Mucosa of descending colon (tissue), 3 donors: ENCODE measurements around the gene IKZF5. TPM values are rescaled to one million over a fixed set of nuclear protein-coding genes. Genes with fewer than 3 reads are reported as not detected.

ENCODE experiments used
- ATAC-seq: fragments of 200-7000 bp; cut with Tn5 transposase; one replicate; pipeline ENCODE4 v1.9.1; 2020; ENCODE audit warnings: mild to moderate bottlenecking, moderate library complexity
- DNase-seq, 3 donors: peaks; one replicate each; pipeline ENCODE4 v3.0.0-alpha.2; 2020
- H3K36me3 ChIP-seq: fragments of 200-600 bp; one replicate; pipeline ENCODE4 v1.8.0; 2021; ENCODE audit warnings: low read depth, mild to moderate bottlenecking
- H3K4me1 ChIP-seq: fragments of 200-600 bp; one replicate; pipeline ENCODE4 v1.8.0; 2021; ENCODE audit warnings: low read depth, mild to moderate bottlenecking
- H3K4me3 ChIP-seq: fragments of 200-600 bp; one replicate; pipeline ENCODE4 v1.8.0; 2021; ENCODE audit warnings: mild to moderate bottlenecking
- H3K9me3 ChIP-seq: fragments of 200-600 bp; one replicate; pipeline ENCODE4 v1.8.0; 2021; ENCODE audit warnings: mild to moderate bottlenecking
- intact Hi-C, 2 donors: fragments of 100-400 bp; cut with DNase I in 1 of 2; cut with micrococcal nuclease in 1 of 2; formaldehyde crosslinking; loops; one replicate each; pipeline versions ENCODE4 v1.11.0 to v1.11.1; 2022; cut with DNase I, micrococcal nuclease
- total RNA-seq, 3 donors: library from RNA; stranded (reverse); fragmentation: NEBNext Ultra II Directional in 2 of 3; extraction: Animal tissue kit (Norgen Biotek cat#: 25700) in 2 of 3; gene quantifications; one replicate each; pipeline versions ENCODE4 v1.2.1 to v1.2.4, GENCODE V29; 2021 to 2023
- TF ChIP-seq, protein P1 (sequence below): fragments of 200-600 bp; IDR thresholded peaks from one replicate; pipeline ENCODE4 v1.8.0; 2022; ENCODE audit warnings: antibody characterized with exemption, mild to moderate bottlenecking
- donor health status: DM: no; HTN: no; CAD: no; lungs with moderate emphysema.
- donor health status: DM: no; HTN: no; CAD: no.
- donor health status: DM: no; HTN: yes; CAD: no.

Gene IKZF5
- total RNA-seq, 3 donors from 2014 or later = 10.8 to 15.3 (median 13.4) TPM

DNA sequence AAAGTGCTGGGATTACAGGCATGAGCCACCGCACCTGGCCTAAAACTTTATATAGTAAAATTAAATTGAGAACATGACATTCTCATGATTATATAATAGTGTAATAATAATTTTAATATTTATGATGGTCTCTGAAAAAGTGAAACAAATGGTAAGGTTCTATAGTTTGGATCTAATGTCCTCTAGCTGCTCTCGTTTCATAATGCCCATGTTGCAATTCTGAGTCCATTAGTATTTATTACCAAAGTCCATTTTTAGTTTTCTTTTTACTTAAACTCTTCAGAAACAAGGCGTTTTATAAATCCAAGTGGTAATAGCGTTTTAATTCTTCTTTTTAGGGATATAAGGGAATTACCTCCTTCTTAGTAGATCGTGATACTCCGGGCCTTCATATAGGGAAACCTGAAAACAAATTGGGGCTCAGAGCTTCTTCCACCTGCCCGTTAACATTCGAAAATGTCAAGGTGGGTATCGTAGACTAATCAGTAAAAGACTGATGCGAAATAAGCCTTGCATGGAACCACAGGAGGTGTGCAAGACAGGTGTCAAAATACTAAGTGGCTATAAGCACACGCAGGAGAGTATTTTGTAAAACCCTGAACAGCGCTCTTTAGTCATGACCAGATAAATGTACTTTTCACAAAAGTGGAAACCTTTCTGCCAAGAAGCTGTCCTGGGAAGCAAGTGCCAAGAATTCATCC, 34.3 kb upstream of the IKZF5 start:
- ATAC-seq = no peak
- Histone ChIP-seq H3K36me3 (no peaks in the 10 kb centered on the region), H3K4me1 (no peaks in the 10 kb centered on the region), H3K4me3 (no peak overlapping the region), H3K9me3 (no peaks in the 10 kb centered on the region)
- intact Hi-C loops = loop anchor here in 1 of 2 donors (10.0 kb wide), 1 partner anchor 522 kb away; no protein-coding TSS in a partner anchor
- no peak for DNase-seq
- TF ChIP-seq, protein P1, sequence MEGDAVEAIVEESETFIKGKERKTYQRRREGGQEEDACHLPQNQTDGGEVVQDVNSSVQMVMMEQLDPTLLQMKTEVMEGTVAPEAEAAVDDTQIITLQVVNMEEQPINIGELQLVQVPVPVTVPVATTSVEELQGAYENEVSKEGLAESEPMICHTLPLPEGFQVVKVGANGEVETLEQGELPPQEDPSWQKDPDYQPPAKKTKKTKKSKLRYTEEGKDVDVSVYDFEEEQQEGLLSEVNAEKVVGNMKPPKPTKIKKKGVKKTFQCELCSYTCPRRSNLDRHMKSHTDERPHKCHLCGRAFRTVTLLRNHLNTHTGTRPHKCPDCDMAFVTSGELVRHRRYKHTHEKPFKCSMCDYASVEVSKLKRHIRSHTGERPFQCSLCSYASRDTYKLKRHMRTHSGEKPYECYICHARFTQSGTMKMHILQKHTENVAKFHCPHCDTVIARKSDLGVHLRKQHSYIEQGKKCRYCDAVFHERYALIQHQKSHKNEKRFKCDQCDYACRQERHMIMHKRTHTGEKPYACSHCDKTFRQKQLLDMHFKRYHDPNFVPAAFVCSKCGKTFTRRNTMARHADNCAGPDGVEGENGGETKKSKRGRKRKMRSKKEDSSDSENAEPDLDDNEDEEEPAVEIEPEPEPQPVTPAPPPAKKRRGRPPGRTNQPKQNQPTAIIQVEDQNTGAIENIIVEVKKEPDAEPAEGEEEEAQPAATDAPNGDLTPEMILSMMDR = no peak

DNA sequence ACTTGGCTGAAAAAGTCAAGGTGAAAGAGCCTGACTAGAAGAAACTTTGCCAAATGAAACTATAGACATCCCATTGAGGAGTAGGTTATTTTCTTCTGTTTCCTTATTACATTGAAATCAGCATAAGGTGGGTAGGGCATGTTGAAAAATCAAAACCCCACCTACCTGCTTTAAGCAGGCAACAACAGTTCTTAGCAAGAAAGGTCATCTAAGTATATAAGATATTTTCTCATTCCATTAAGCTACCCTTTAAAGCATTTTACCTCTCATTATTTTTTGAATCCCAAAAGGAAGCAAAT, 31.0 kb upstream of the IKZF5 start:
- H3K4me1 ChIP-seq = no peaks in the 10 kb centered on the region
- intact Hi-C loops = no loop called here
- DNase-seq (no peak), ATAC-seq (peak; percentile 62)
- H3K4me3 ChIP-seq = no peak overlapping the region
- no peaks in the 10 kb centered on the region for H3K36me3 ChIP-seq
- H3K9me3 ChIP-seq = no peaks in the 10 kb centered on the region
- TF ChIP-seq, protein P1 = no peak

DNA sequence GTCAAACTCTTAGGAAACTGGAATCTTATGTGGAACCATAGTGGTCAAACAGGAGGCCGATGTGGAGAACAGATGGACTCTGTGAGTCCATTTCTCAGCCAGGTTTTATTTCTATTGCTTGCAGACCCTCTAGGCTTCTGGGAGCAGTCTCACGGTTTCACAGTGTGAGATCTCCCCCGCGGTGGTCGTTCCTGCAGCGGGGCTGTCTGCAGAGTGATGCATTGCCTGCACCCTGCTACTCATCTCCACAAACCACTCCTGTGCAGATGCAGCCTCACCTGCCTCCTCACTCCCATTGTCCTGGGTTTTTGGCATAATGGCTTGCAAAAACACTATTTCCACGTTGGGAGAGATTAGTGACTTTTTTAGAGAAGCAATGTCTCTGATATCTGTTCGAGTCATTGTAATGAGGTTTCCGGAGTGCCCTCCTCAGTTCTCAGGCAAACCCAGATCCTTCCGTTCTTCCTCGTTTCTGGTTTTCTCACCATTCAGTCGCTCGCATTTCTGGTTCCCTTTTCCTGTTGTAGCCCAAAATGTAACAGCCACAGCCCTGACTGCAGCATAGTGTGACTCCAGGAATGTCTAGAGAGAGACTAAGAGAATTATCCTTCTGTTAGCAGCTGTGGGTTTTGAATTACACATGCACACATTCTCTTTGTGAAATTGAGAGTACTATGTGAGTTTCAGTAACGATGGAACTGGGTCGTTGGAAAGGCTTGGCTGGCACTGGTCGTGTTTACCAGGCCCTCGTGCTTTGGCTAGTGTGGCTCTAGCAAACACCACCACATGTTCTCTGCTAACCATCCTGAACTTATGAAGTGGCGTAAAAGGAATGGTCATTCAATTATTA, 30.4 kb upstream of the IKZF5 start:
- Histone ChIP-seq H3K9me3 (no peaks in the 10 kb centered on the region), H3K36me3 (no peaks in the 10 kb centered on the region), H3K4me3 (no peak overlapping the region), H3K4me1 (no peaks in the 10 kb centered on the region)
- no peak for ATAC-seq
- intact Hi-C loops = no loop called here
- TF ChIP-seq, protein P1 = no peak
- no peak for DNase-seq

DNA sequence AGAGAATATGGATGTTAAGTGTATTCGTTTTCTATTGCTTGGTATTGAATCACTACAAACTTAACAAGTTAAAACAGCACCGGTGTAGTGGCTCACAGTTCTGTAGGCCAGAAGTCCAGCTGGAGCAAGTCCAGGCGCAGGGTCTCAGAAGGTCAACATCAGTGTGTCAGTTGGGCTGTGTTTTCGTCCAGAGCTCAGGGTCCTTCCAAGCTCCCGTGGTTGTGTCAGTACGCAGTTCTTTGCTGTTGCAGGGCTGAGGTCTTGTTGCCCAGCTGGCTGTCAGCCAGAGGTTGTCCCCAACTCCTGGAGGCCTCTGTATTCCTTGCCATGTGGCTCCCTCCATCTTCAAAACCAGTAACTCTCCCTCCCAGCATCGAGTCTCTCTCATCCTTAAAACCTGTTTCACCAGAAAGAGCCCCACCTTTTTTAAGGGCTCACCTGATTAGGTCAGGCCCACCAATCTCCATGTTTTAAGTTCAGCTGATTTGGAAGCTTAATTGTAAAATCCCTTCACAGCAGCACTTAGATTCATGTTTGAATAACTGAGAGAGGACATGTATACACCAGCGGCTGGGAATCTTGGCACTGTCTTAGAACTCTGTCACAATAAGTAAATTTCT, 27.0 kb upstream of the IKZF5 start:
- DNase-seq (no peak), ATAC-seq (no peak)
- TF ChIP-seq, protein P1 = no peak
- intact Hi-C loops = no loop called here
- no peaks in the 10 kb centered on the region for H3K4me1 ChIP-seq
- H3K9me3 ChIP-seq = no peaks in the 10 kb centered on the region
- no peak overlapping the region for H3K4me3 ChIP-seq
- no peaks in the 10 kb centered on the region for H3K36me3 ChIP-seq

DNA sequence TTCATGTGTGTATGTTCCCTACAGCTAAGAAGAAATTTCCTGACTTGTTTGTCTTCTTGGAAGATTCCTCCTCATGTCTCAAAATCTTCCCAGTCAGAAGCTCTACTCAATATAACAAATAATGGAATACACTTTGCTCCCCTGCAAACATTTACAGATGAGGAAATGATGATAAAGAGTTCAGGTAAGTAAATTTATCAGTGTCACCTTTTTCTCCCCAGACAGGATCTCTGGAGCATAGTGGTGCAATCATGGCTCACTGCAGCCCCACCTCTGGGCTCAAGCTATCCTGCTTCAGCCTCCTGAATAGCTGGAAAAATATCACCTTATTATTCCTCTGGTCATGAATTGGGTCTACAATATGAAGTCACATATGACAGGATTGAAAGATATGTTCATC, 25.7 kb upstream of the IKZF5 start:
- Histone ChIP-seq H3K4me1 (no peaks in the 10 kb centered on the region), H3K9me3 (no peaks in the 10 kb centered on the region), H3K4me3 (no peak overlapping the region), H3K36me3 (no peaks in the 10 kb centered on the region)
- intact Hi-C loops = no loop called here
- no peak for ATAC-seq
- TF ChIP-seq, protein P1 = no peak
- no peak for DNase-seq
